Measurements from ENCODE around the gene KCNQ1.

KCNQ1 gene

DNA sequence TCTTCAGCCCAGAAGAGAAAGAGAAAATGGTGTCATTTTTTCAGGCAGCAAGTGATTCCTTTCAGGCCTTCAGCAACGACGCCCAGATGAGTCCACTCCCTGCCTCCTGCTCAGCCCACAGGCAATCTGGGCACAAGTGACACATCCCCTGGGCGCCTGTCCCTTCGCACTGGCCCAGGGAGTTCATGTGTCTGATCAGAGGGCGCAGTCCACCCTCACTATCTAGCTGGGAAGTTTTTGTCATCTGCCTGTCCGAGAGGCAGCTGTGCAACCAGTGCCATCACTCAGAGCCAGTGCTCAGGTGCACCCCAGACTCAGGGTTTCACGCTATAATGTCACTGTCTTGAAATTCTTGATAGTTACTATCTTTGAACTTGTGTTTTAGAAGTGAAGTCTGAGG is 256.4 kb downstream of the KCNQ1 start:
- Histone ChIP-seq H3K4me1 (ENCODE audit: insufficient read depth, poor library complexity, severe bottlenecking) (peaks cover 5% of the 10 kb centered on the region), H3K27ac (ENCODE audit: poor library complexity, severe bottlenecking) (no peak overlapping the region), H3K9me3 (ENCODE audit: severe bottlenecking) (no peaks in the 10 kb centered on the region), H3K36me3 (ENCODE audit: low read depth) (peaks cover 4% of the 10 kb centered on the region), H3K4me3 (ENCODE audit: severe bottlenecking) (no peak overlapping the region), H3K27me3 (ENCODE audit: insufficient read depth, poor library complexity, severe bottlenecking) (no peaks in the 10 kb centered on the region)
- TF ChIP-seq, protein P1, sequence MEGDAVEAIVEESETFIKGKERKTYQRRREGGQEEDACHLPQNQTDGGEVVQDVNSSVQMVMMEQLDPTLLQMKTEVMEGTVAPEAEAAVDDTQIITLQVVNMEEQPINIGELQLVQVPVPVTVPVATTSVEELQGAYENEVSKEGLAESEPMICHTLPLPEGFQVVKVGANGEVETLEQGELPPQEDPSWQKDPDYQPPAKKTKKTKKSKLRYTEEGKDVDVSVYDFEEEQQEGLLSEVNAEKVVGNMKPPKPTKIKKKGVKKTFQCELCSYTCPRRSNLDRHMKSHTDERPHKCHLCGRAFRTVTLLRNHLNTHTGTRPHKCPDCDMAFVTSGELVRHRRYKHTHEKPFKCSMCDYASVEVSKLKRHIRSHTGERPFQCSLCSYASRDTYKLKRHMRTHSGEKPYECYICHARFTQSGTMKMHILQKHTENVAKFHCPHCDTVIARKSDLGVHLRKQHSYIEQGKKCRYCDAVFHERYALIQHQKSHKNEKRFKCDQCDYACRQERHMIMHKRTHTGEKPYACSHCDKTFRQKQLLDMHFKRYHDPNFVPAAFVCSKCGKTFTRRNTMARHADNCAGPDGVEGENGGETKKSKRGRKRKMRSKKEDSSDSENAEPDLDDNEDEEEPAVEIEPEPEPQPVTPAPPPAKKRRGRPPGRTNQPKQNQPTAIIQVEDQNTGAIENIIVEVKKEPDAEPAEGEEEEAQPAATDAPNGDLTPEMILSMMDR (IDR thresholded peaks at IDR 0.05; ENCODE audit: poor library complexity, severe bottlenecking): no peak
- DNase-seq (ENCODE audit: low spot score) (peak; percentile 26), ATAC-seq (ENCODE audit: low read depth) (no peak)

DNA sequence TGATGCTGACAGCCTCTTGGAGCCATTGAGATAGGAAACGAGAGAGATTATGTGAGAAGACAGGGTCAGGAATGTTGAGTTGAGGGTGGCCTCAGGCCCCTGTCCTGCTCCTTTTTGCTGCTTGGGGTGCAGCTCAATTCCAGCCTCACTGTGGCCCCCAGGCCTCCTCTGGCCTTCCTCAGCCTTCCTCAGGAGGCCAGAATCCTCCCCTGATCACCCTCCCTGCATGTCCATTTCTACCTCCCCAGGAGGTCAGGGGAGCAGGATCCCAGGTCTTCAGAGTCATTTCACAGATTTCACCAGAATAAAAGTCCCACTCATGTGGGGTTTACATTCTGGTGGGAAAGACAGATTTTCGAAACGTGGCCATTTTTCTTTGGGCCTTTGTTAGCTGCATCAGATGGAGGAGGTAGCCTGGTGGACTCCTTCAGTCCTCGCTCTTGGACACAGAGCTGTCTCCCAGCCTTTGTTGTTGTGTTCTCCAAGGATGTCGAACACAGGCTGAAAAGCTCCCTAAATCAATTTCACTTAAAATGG is 257.2 kb downstream of the KCNQ1 start:
- Histone ChIP-seq H3K9me3 (ENCODE audit: severe bottlenecking) (no peaks in the 10 kb centered on the region), H3K27ac (ENCODE audit: poor library complexity, severe bottlenecking) (no peak overlapping the region), H3K4me3 (ENCODE audit: severe bottlenecking) (no peak overlapping the region), H3K36me3 (ENCODE audit: low read depth) (peaks cover 4% of the 10 kb centered on the region), H3K27me3 (ENCODE audit: insufficient read depth, poor library complexity, severe bottlenecking) (no peaks in the 10 kb centered on the region), H3K4me1 (ENCODE audit: insufficient read depth, poor library complexity, severe bottlenecking) (peaks cover 5% of the 10 kb centered on the region)
- TF ChIP-seq, protein P1 (IDR thresholded peaks at IDR 0.05; ENCODE audit: poor library complexity, severe bottlenecking): no peak
- ATAC-seq (ENCODE audit: low read depth): no peak
- DNase-seq (ENCODE audit: low spot score): peak; percentile 11

DNA sequence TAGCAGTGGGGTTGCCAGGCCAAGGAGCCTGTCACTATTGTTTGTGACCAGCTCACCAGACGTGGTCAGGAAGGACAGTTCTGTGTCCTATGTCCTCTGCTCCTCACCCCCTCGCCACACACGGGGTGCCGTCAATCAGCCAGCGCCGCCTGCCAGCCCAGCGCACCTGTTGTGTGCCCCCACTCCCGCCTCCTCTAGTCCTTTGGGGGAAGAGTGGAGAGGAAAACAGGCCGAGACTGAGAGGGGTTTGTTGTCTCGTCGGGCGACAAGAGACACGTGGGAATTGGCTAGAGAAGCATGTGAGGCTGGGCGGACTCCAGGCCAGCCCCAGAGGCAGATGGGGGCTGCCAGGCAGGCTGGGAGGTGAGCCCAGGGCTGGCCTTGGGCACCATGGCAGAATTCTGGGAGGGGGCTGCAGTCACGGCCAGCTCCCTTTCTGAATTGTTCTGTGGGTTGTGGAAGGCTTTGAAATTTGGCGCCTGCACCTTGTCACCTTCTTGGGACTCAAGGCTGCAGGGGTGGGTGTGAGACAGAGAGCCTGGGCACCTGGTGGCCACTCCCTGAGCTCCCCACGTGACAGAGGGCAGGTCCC is 258.1 kb downstream of the KCNQ1 start:
- Histone ChIP-seq H3K27ac (ENCODE audit: poor library complexity, severe bottlenecking) (no peak overlapping the region), H3K36me3 (ENCODE audit: low read depth) (peaks cover 4% of the 10 kb centered on the region; the same call in 1 of the 2 replicates), H3K4me1 (ENCODE audit: insufficient read depth, poor library complexity, severe bottlenecking) (no peaks in the 10 kb centered on the region), H3K27me3 (ENCODE audit: insufficient read depth, poor library complexity, severe bottlenecking) (no peaks in the 10 kb centered on the region), H3K4me3 (ENCODE audit: severe bottlenecking) (no peak overlapping the region), H3K9me3 (ENCODE audit: severe bottlenecking) (no peaks in the 10 kb centered on the region)
- no peak for ATAC-seq (ENCODE audit: low read depth)
- TF ChIP-seq, protein P1 (IDR thresholded peaks at IDR 0.05; ENCODE audit: poor library complexity, severe bottlenecking): no peak
- DNase-seq (ENCODE audit: low spot score): peak; percentile 44

DNA sequence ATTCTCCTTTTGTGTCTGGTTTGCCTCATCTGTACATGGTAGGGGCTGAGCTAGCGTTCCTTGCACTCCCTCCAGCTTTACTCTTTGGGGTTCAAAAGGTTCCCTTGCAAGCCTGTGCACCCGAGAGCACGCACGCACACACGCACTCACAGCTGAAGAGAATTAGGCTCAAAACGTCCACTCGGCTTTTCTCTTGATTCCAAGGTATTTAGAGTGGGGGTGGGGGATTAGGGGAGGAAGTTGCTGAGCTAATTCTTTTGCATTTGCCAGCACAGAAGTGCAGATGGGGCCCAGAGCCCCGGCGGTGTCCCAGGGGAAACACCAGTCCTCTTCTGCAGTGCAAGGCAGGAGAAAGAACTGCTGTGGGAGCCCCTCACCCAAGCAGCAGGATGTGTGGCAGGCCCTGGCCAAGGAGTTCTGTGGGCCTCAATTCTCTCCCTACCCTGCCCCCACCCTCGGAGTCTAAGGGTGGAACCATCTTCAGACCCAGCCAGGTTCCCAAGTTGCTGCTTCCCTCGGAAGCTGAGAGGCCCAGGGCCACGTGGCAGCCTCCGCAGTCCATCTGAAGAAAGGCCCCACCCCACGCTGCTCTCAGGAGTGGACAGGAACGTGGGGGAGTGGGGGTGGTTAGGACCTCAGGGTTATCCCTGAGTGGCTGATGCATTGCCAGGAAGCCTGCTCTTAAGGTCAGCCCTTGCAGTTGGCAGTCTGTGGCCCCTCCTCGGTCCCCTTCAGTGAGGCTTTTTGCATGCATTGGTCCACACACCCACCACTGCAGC is 258.7 kb downstream of the KCNQ1 start:
- no peaks in the 10 kb centered on the region for H3K27me3 ChIP-seq (ENCODE audit: insufficient read depth, poor library complexity, severe bottlenecking)
- H3K9me3 ChIP-seq (ENCODE audit: severe bottlenecking): no peaks in the 10 kb centered on the region
- DNase-seq (ENCODE audit: low spot score) (no peak), ATAC-seq (ENCODE audit: low read depth) (no peak)
- TF ChIP-seq, protein P1 (IDR thresholded peaks at IDR 0.05; ENCODE audit: poor library complexity, severe bottlenecking): no peak
- H3K36me3 ChIP-seq (ENCODE audit: low read depth): peaks cover 3% of the 10 kb centered on the region; the same call in 1 of the 2 replicates
- no peak overlapping the region for H3K4me3 ChIP-seq (ENCODE audit: severe bottlenecking)
- H3K27ac ChIP-seq (ENCODE audit: poor library complexity, severe bottlenecking): no peak overlapping the region
- H3K4me1 ChIP-seq (ENCODE audit: insufficient read depth, poor library complexity, severe bottlenecking): no peaks in the 10 kb centered on the region
